Loucy (cell line): ENCODE data around the gene CCM2.

Experiments
- CTCF ChIP-seq: fragments of 200-600 bp; sonication (generic); conservative IDR thresholded peaks from 2 replicates; pipeline ENCODE4 v1.5.1; 2014; ENCODE audit warnings: mild to moderate bottlenecking, antibody characterized with exemption, low read length
- EZH2phosphoT487 ChIP-seq: fragments of 200-600 bp; IDR thresholded peaks from 2 replicates; pipeline ENCODE4 v1.6.1; 2018; ENCODE audit warnings: antibody characterized with exemption, mild to moderate bottlenecking, moderate library complexity, borderline replicate concordance

DNA sequence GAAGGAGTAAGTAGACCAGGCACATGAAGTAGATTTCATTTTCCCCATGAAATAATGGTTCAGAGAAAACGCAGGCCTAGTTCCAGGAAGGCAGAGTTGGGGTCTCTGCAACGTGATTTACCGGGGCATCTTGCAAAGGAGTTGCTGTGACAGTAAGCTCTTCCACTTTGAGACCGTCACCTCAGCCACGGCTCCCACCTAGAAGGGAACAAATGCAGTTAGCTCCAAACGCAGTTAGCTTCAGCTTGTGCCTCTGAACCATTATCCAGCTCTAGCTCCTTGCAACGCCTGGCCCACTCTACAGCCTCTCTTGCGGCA is 14.1 kb upstream of the CCM2 start:
- TF ChIP-seq EZH2phosphoT487: no peak
- TF ChIP-seq CTCF: no peak
